Gastrocnemius medialis (tissue), 4 donors: ENCODE results near the gene NAA60. TPM values are rescaled to one million over a fixed set of nuclear protein-coding genes. Genes with fewer than 3 reads are reported as not detected.

ENCODE experiments used
- ATAC-seq, 2 donors: fragments of 150-250 bp; one replicate each; pipeline ENCODE4 v1.9.1; 2016
- DNase-seq, 2 donors: peaks; one replicate each; pipeline ENCODE4 v3.0.0-alpha.2; 2019
- H3K27ac ChIP-seq, 4 donors: fragments of 200-600 bp; sonication (generic); 1 replicate in 1 of 4; 2 replicates in 3 of 4; pipeline ENCODE4 v1.5.1; 2016 to 2018; ENCODE audit warnings: mild to moderate bottlenecking in 2 of 4, moderate library complexity in 1 of 4
- H3K27me3 ChIP-seq, 3 donors: fragments of 200-600 bp; sonication (generic) in 2 of 3; 1 replicate in 1 of 3; 2 replicates in 2 of 3; pipeline versions ENCODE4 v1.5.1 to v1.6.0; 2016 to 2019; ENCODE audit warnings: mild to moderate bottlenecking in 1 of 3, moderate library complexity in 1 of 3
- H3K36me3 ChIP-seq, 2 donors: fragments of 200-600 bp; sonication (generic) in 1 of 2; one replicate each; pipeline ENCODE4 v1.5.1; 2017 to 2018
- H3K4me1 ChIP-seq, 2 donors: fragments of 200-600 bp; sonication (generic) in 1 of 2; one replicate each; pipeline ENCODE4 v1.5.1; 2016 to 2017; ENCODE audit warnings: mild to moderate bottlenecking in 2 of 2
- H3K4me3 ChIP-seq, 4 donors: fragments of 200-600 bp; sonication (generic) in 3 of 4; 1 replicate in 1 of 4; 2 replicates in 3 of 4; pipeline ENCODE4 v1.5.1; 2016 to 2019; ENCODE audit warnings: mild to moderate bottlenecking in 2 of 4
- H3K9me3 ChIP-seq, 3 donors: fragments of 200-600 bp; sonication (generic) in 2 of 3; 1 replicate in 1 of 3; 2 replicates in 2 of 3; pipeline ENCODE4 v1.5.1; 2016 to 2019
- POLR2A ChIP-seq, 2 donors: fragments of 450-650 bp; IDR thresholded peaks; one replicate each; pipeline ENCODE4 v1.6.1; 2017; ENCODE audit warnings: antibody characterized with exemption in 2 of 2, mild to moderate bottlenecking in 2 of 2, moderate library complexity in 2 of 2
- in situ Hi-C, 4 donors: fragments of 200-750 bp; cut with MboI; loops; one replicate each; pipeline versions ENCODE4 v1.15.0 to v1.8.0; 2017; ENCODE audit warnings: low sequenced_read_pairs in 4 of 4
- intact Hi-C: fragments of 100-400 bp; cut with DNase I; formaldehyde crosslinking; loops from one replicate; pipeline ENCODE4 v1.15.1; 2023; ENCODE audit warnings: low total_unique reads
- total RNA-seq, 4 donors: library from RNA; depleted of rRNA; stranded (reverse); fragments of >200 nt; gene quantifications; one replicate each; pipeline versions ENCODE4 v1.1.0 to v1.2.3, GENCODE V29; 2016
- TF ChIP-seq, protein P1 (sequence below), 5 experiments: fragments of 450-650 bp in 3 of 5; fragments of 200-600 bp in 2 of 5; sonication (generic) in 2 of 5; IDR thresholded peaks in 4 of 5; conservative IDR thresholded peaks in 1 of 5; 1 replicate in 4 of 5; 2 replicates in 1 of 5; pipeline ENCODE4 v1.5.1; 2016 to 2019; ENCODE audit warnings: antibody characterized with exemption in 5 of 5, mild to moderate bottlenecking in 3 of 5, moderate library complexity in 3 of 5

The NAA60 gene
- total RNA-seq, 4 donors from 2014 or later = 14.2 to 16.7 (median 15.4) TPM

DNA sequence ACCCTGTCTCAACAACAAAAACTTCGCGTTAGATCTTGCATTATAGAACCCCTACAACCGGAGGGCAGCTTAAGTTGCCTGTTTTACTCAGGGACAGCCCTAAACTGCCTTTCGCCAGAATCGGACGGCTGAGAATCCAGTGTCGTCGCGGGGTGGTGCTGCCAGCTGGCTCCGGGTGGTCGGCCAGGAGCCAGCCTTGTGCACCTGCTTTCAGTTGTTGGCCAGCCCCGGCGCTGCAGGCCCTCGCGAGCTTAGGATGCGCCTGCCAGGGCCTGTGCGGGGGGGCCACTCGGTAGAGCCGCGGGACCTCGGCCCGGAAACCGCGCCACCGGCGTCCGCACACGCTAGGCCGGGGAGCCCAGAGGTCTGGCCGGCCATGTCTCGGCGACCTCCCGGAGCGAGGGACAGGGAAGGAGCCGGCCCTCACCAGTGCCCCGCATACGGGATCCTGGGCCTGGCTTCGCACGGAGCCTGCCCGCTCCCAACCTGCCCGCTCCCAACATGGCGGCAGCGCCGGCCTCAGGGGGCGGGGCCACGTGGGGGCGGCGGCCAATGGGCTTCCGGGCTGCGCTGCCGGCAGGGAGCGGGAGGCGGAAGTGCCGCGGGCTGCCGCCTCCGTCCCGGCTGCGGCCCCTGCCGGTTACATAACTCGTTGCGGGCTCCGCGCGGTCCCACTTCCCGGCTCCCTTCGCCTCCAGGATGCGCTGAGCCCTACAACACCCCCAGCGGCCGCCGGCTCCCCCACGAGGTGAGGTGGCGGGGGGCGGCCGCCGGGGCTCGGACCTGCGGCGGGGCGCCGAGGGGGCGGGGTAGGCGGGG is 14.2 kb downstream of the NAA60 start:
- in situ Hi-C loops (no loop called here), intact Hi-C loops (loop anchor here (1.0 to 5.0 kb wide), 8 partner anchors 15 to 307 kb away; partner anchors contain the start of genes CLUAP1, NAA60, SLX4 and TIGD7)
- TF ChIP-seq, protein P1, sequence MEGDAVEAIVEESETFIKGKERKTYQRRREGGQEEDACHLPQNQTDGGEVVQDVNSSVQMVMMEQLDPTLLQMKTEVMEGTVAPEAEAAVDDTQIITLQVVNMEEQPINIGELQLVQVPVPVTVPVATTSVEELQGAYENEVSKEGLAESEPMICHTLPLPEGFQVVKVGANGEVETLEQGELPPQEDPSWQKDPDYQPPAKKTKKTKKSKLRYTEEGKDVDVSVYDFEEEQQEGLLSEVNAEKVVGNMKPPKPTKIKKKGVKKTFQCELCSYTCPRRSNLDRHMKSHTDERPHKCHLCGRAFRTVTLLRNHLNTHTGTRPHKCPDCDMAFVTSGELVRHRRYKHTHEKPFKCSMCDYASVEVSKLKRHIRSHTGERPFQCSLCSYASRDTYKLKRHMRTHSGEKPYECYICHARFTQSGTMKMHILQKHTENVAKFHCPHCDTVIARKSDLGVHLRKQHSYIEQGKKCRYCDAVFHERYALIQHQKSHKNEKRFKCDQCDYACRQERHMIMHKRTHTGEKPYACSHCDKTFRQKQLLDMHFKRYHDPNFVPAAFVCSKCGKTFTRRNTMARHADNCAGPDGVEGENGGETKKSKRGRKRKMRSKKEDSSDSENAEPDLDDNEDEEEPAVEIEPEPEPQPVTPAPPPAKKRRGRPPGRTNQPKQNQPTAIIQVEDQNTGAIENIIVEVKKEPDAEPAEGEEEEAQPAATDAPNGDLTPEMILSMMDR (IDR thresholded peaks at IDR 0.05 in 4 of 5, conservative IDR thresholded peaks at IDR 0.05 in 1 of 5) = peak in 4 of 5 experiments; percentile 16 to 71 (median 50)
- TF ChIP-seq POLR2A (IDR thresholded peaks at IDR 0.05) = peak; percentile 48 to 66
- H3K4me1 ChIP-seq = peaks cover 60 to 67% of the 10 kb centered on the region in 2 donors
- DNase-seq = peak; percentile 86 to 95
- ATAC-seq = peak; percentile 86 to 87
- no peaks in the 10 kb centered on the region for H3K36me3 ChIP-seq
- H3K9me3 ChIP-seq = no peaks in the 10 kb centered on the region
- H3K4me3 ChIP-seq = peak overlapping the region; percentile 73 to 93 (median 80)
- peak overlapping the region; percentile 94 to 99 (median 97) for H3K27ac ChIP-seq
- no peaks in the 10 kb centered on the region for H3K27me3 ChIP-seq

DNA sequence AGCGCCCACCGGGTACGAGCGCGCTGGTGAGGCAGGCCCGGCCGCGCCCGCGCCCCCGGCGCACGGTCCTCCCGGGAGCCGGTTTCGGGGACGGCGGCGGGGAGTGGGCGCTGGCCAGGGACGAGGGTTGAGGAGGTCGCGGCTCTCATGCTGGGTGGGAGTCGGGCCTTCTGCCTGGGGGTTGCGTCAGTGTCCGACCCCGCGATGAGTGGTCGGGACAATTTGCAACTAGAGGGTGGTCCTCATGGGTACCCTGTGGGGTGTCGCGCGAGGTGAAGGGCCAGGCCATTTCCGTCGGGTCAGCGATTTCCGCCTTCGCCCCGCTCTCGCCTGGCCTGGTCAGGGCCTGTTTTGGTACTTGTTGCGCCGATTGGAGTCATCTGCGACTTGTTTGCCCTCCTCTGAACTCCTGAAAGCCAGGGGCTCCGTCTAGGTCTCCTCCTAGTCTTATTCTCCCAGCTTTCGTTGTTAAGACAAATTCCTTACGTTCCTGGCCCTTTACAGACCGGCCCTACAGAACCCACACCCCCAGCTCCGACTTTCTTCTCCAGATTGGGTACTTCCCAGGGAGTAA is 14.9 kb downstream of the NAA60 start:
- peak in 1 of 2 donors; percentile 3 for ATAC-seq
- DNase-seq = peak in 1 of 2 donors; percentile 35
- in situ Hi-C loops (no loop called here), intact Hi-C loops (loop anchor here (5.0 kb wide), 1 partner anchor 154 kb away; the partner anchor contains the start of gene SLX4)
- H3K27me3 ChIP-seq = no peaks in the 10 kb centered on the region
- TF ChIP-seq, protein P1 (IDR thresholded peaks at IDR 0.05 in 4 of 5, conservative IDR thresholded peaks at IDR 0.05 in 1 of 5) = no peak
- no peak for TF ChIP-seq POLR2A (IDR thresholded peaks at IDR 0.05)
- H3K4me1 ChIP-seq = peaks cover 65 to 69% of the 10 kb centered on the region in 2 donors
- H3K27ac ChIP-seq = peak overlapping the region; percentile 94 to 99 (median 97)
- peak overlapping the region; percentile 73 to 93 (median 80) for H3K4me3 ChIP-seq
- H3K36me3 ChIP-seq = no peaks in the 10 kb centered on the region
- H3K9me3 ChIP-seq = no peaks in the 10 kb centered on the region

DNA sequence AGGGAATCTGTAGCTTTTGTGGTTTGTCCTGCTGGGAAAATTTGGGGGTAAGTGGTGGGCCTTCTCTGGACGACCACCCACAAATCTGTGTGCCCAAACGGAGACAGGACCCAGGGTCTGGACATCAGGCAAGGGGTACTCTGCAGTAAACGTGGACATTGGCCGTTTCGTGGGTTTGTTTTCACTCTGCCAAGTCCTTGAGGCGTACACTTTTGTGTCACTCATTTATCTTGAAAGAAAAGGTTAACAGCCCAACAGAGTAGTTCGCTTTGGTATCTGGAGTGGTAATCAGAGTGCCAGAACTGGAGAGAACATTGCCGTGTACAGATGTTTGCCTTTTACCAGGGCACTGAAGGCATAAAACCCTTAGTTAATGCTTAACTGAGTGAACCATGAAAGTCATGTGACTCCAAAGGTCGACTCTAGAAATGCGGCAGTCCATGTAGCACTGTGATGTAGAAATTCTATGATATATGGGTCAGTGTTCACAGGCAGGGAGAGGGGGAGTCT is 15.4 kb downstream of the NAA60 start:
- Histone ChIP-seq H3K27ac (peak overlapping the region; percentile 94 to 99 (median 97)), H3K9me3 (no peaks in the 10 kb centered on the region), H3K4me1 (peaks cover 69 to 74% of the 10 kb centered on the region in 2 donors), H3K27me3 (no peaks in the 10 kb centered on the region), H3K36me3 (no peaks in the 10 kb centered on the region), H3K4me3 (peak overlapping the region; percentile 73 to 93 (median 80))
- intact Hi-C loops (loop anchor here (5.0 kb wide), 1 partner anchor 153 kb away; the partner anchor contains the start of gene SLX4), in situ Hi-C loops (no loop called here)
- no peak for ATAC-seq
- no peak for DNase-seq
- no peak for TF ChIP-seq POLR2A (IDR thresholded peaks at IDR 0.05)
- TF ChIP-seq, protein P1 (IDR thresholded peaks at IDR 0.05 in 4 of 5, conservative IDR thresholded peaks at IDR 0.05 in 1 of 5) = no peak

DNA sequence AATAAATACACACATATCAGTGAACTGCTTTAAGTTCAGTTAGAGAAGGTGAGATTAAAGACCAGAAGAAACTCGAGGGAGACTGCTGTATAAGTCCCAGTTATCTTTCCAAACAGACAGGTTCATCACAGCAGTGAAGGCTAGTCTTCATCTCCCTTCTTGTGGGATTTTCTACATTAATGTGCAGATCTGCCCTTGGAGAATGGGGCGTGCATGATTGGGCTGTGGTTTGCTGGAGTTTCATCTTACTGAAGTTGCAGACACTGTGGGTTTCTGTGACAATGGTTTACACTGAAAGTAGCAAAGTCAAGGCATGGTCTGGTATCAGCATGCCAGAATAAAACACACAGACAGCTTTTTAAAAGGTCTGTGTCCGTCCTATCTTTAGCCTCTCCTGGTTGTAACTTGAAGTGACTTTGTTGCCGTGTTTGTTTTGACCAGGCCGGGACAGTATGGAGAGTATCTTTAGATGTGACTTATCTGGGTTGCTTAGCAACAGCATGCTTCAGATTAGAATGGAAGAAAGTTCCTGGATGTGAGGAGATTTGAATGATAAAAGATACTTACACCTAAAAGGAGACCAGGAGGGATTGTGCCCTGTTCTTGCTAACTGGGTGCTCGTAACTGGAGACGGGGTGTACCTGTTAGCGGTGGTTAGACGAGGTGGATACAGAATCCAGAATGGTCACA is 16.1 kb downstream of the NAA60 start:
- DNase-seq (no peak), ATAC-seq (peak in 1 of 2 donors; percentile 30)
- Histone ChIP-seq H3K9me3 (no peaks in the 10 kb centered on the region), H3K36me3 (no peaks in the 10 kb centered on the region), H3K4me1 (peaks cover 75 to 78% of the 10 kb centered on the region in 2 donors), H3K4me3 (peak overlapping the region; percentile 73 to 93 (median 80)), H3K27ac (peak overlapping the region; percentile 94 to 99 (median 97)), H3K27me3 (no peaks in the 10 kb centered on the region)
- TF ChIP-seq, protein P1 (IDR thresholded peaks at IDR 0.05 in 4 of 5, conservative IDR thresholded peaks at IDR 0.05 in 1 of 5) = no peak
- no peak for TF ChIP-seq POLR2A (IDR thresholded peaks at IDR 0.05)
- in situ Hi-C loops = no loop called here
- intact Hi-C loops = loop anchor here (5.0 kb wide), 1 partner anchor 153 kb away; the partner anchor contains the start of gene SLX4
